K562 treated with DMSO at 1 percent for 12 hours (cell line): ENCODE results near the gene EGFL8. TPM values are rescaled to one million over a fixed set of nuclear protein-coding genes. Genes with fewer than 3 reads are reported as not detected.

Experiments used
- total RNA-seq: library from RNA; unstranded; fragments of 300-600 nt; gene quantifications from 2 replicates; pipeline ENCODE4 v1.2.3, GENCODE V29; 2022; ENCODE audit not compliant: insufficient read depth

EGFL8 gene
- total RNA-seq, result 9.4 and 17.1 TPM in 2 replicates

GRCh38 chr6:32164295-32164694 lies at the start of gene EGFL8:
EGFL8 (plus strand) TSS chr6:32164595; CDS start chr6:32166166, 1,571 bp downstream.

GRCh38 chr6:32127717-32128592 lies 36.4 kb upstream of the EGFL8 start, which contains the start of gene ATF6B:
ATF6B (minus strand) TSS chr6:32128246; CDS start chr6:32128207, 39 bp downstream.

GRCh38 chr6:32151863-32152768 lies 12.3 kb upstream of the EGFL8 start, which contains the start of gene PRRT1:
PRRT1 (minus strand) TSS chr6:32151939; CDS start chr6:32151827, 112 bp downstream.

GRCh38 chr6:32153564-32154513 lies 10.6 kb upstream of the EGFL8 start, which contains the start of gene PPT2:
PPT2 (plus strand) TSS chr6:32154141; CDS start chr6:32154595, 454 bp downstream.

GRCh38 chr6:32175711-32176475 lies 11.5 kb downstream of the EGFL8 start, which contains the start of gene AGPAT1:
AGPAT1 (minus strand) TSS chr6:32176084; CDS start chr6:32171496, 4,588 bp downstream.

GRCh38 chr6:32177788-32178546 lies 13.6 kb downstream of the EGFL8 start, which contains the start of gene RNF5:
RNF5 (plus strand) TSS chr6:32178405; CDS start chr6:32178512, 107 bp downstream.

GRCh38 chr6:32184084-32184640 lies 19.8 kb downstream of the EGFL8 start, which contains the start of gene AGER:
AGER (minus strand) TSS chr6:32184253; CDS start chr6:32184222, 31 bp downstream.

GRCh38 chr6:32190054-32190851 lies 25.9 kb downstream of the EGFL8 start, which contains the start of gene PBX2:
PBX2 (minus strand) TSS chr6:32190202; CDS start chr6:32189915, 287 bp downstream.

GRCh38 chr6:32192608-32193039 lies 28.2 kb downstream of the EGFL8 start, which contains the start of gene GPSM3:
GPSM3 (minus strand) TSS chr6:32192643; CDS start chr6:32192513, 130 bp downstream.

Other genes with a start within 250 kb of the EGFL8 start
- gene C2, start 236.9 kb upstream of the EGFL8 start, total RNA-seq, result 8.2 and 11.3 TPM in 2 replicates
- 1.1 TPM in 1 of 2 replicates, not detected in the other for gene CFB, start 218.5 kb upstream of the EGFL8 start, total RNA-seq
- 77.2 and 101 TPM in 2 replicates for gene NELFE, start 205.6 kb upstream of the EGFL8 start, total RNA-seq
- 52.5 and 70.7 TPM in 2 replicates for gene SKIC2, start 205.4 kb upstream of the EGFL8 start, total RNA-seq
- gene DXO, start 192.5 kb upstream of the EGFL8 start, total RNA-seq, result 16.1 and 31.2 TPM in 2 replicates
- 1.9 and 6.4 TPM in 2 replicates for gene C4A, start 182.5 kb upstream of the EGFL8 start, total RNA-seq
- gene C4B, start 149.8 kb upstream of the EGFL8 start, total RNA-seq, result 3.6 and 5.9 TPM in 2 replicates
- gene CYP21A2, start 126.2 kb upstream of the EGFL8 start, total RNA-seq, result 0.72 TPM in 1 of 2 replicates, not detected in the other
- gene TNXB, start 55.3 kb upstream of the EGFL8 start, total RNA-seq, result 19.3 and 23.3 TPM in 2 replicates
- 63.5 and 117 TPM in 2 replicates for gene ATF6B, start 36.3 kb upstream of the EGFL8 start, total RNA-seq
- 21.4 and 31.3 TPM in 2 replicates for gene FKBPL, start 34.3 kb upstream of the EGFL8 start, total RNA-seq
- 3.4 and 11.2 TPM in 2 replicates for gene PRRT1, start 12.7 kb upstream of the EGFL8 start, total RNA-seq
- 31.6 and 41.3 TPM in 2 replicates for gene PPT2, start 10.5 kb upstream of the EGFL8 start, total RNA-seq
- gene AGPAT1, start 11.5 kb downstream of the EGFL8 start, total RNA-seq, result 99.4 and 156 TPM in 2 replicates
- 263 and 302 TPM in 2 replicates for gene RNF5, start 13.8 kb downstream of the EGFL8 start, total RNA-seq
- gene AGER, start 19.7 kb downstream of the EGFL8 start, total RNA-seq, result 5.5 and 8.8 TPM in 2 replicates
- gene PBX2, start 25.6 kb downstream of the EGFL8 start, total RNA-seq, result 28.1 and 63.5 TPM in 2 replicates
- 48.7 and 51.1 TPM in 2 replicates for gene GPSM3, start 28.0 kb downstream of the EGFL8 start, total RNA-seq
- 2.4 and 3.7 TPM in 2 replicates for gene NOTCH4, start 59.5 kb downstream of the EGFL8 start, total RNA-seq
- not detected in 2 replicates for gene TSBP1, start 207.3 kb downstream of the EGFL8 start, total RNA-seq
- not detected in 2 replicates for gene BTNL2, start 242.6 kb downstream of the EGFL8 start, total RNA-seq